ENCODE results near the gene PFKFB1.

PFKFB1 gene

GRCh38 chrX:55011294-55011693 is 17.3 kb upstream of the PFKFB1 start:
- no peak for TF ChIP-seq EZH2phosphoT487 (IDR thresholded peaks at IDR 0.05; ENCODE audit: borderline replicate concordance, low read length)
- TF ChIP-seq CTCF (IDR thresholded peaks at IDR 0.05; ENCODE audit: low read depth, low read length, poor library complexity, severe bottlenecking) = peak; percentile 33
- H3K79me2 ChIP-seq (ENCODE audit: control insufficient read depth, low read length) = no peaks in the 10 kb centered on the region
- H3K4me1 ChIP-seq (ENCODE audit: control insufficient read depth, low read length) = no peaks in the 10 kb centered on the region
- H3K36me3 ChIP-seq (ENCODE audit: control insufficient read depth, low read length) = no peaks in the 10 kb centered on the region; the same call in none of the 2 replicates
- no peaks in the 10 kb centered on the region for H3K9me2 ChIP-seq (replicated peaks; ENCODE audit: control insufficient read depth, low read length)
- H3K9me3 ChIP-seq (ENCODE audit: control insufficient read depth, insufficient read depth, low read length) = no peaks in the 10 kb centered on the region
- no peaks in the 10 kb centered on the region for H4K20me1 ChIP-seq (ENCODE audit: control insufficient read depth, insufficient read depth, low read depth, low read length)
- no peak overlapping the region for H3K4me2 ChIP-seq (ENCODE audit: low read length)
- no peak overlapping the region for H3K4me3 ChIP-seq (ENCODE audit: low read length)
- no peak overlapping the region for H3K27ac ChIP-seq (ENCODE audit: low read depth, low read length)
- no peaks in the 10 kb centered on the region for H3F3A ChIP-seq (ENCODE audit: control insufficient read depth, insufficient read depth)
- H3K27me3 ChIP-seq (ENCODE audit: control insufficient read depth, low read length) = no peaks in the 10 kb centered on the region

GRCh38 chrX:55008571-55009358 is 14.8 kb upstream of the PFKFB1 start:
- H3F3A ChIP-seq (ENCODE audit: control insufficient read depth, insufficient read depth) = no peaks in the 10 kb centered on the region
- no peak overlapping the region for H3K4me2 ChIP-seq (ENCODE audit: low read length)
- no peak overlapping the region for H3K27ac ChIP-seq (ENCODE audit: low read depth, low read length)
- H3K36me3 ChIP-seq (ENCODE audit: control insufficient read depth, low read length) = peaks cover 22% of the 10 kb centered on the region
- no peaks in the 10 kb centered on the region for H3K9me3 ChIP-seq (ENCODE audit: control insufficient read depth, insufficient read depth, low read length)
- no peak overlapping the region for H3K4me3 ChIP-seq (ENCODE audit: low read length)
- H3K4me1 ChIP-seq (ENCODE audit: control insufficient read depth, low read length) = no peaks in the 10 kb centered on the region
- no peaks in the 10 kb centered on the region for H4K20me1 ChIP-seq (ENCODE audit: control insufficient read depth, insufficient read depth, low read depth, low read length)
- no peaks in the 10 kb centered on the region for H3K79me2 ChIP-seq (ENCODE audit: control insufficient read depth, low read length)
- TF ChIP-seq EZH2phosphoT487 (IDR thresholded peaks at IDR 0.05; ENCODE audit: borderline replicate concordance, low read length) (no peak), CTCF (IDR thresholded peaks at IDR 0.05; ENCODE audit: low read depth, low read length, poor library complexity, severe bottlenecking) (no peak)
- no peaks in the 10 kb centered on the region for H3K9me2 ChIP-seq (replicated peaks; ENCODE audit: control insufficient read depth, low read length)
- H3K27me3 ChIP-seq (ENCODE audit: control insufficient read depth, low read length) = no peaks in the 10 kb centered on the region

- H3K4me1 ChIP-seq (ENCODE audit: control insufficient read depth, low read length) = no peaks in the 10 kb centered on the region
- no peaks in the 10 kb centered on the region for H3F3A ChIP-seq (ENCODE audit: control insufficient read depth, insufficient read depth)
- H3K36me3 ChIP-seq (ENCODE audit: control insufficient read depth, low read length) = peaks cover 33% of the 10 kb centered on the region
- H3K27me3 ChIP-seq (ENCODE audit: control insufficient read depth, low read length) = no peaks in the 10 kb centered on the region
- H3K9me3 ChIP-seq (ENCODE audit: control insufficient read depth, insufficient read depth, low read length) = no peaks in the 10 kb centered on the region
- no peak overlapping the region for H3K27ac ChIP-seq (ENCODE audit: low read depth, low read length)
- no peaks in the 10 kb centered on the region for H4K20me1 ChIP-seq (ENCODE audit: control insufficient read depth, insufficient read depth, low read depth, low read length)
- no peaks in the 10 kb centered on the region for H3K79me2 ChIP-seq (ENCODE audit: control insufficient read depth, low read length)
- no peaks in the 10 kb centered on the region for H3K9me2 ChIP-seq (replicated peaks; ENCODE audit: control insufficient read depth, low read length)
- H3K4me3 ChIP-seq (ENCODE audit: low read length) = no peak overlapping the region
- no peak overlapping the region for H3K4me2 ChIP-seq (ENCODE audit: low read length)
- TF ChIP-seq CTCF (IDR thresholded peaks at IDR 0.05; ENCODE audit: low read depth, low read length, poor library complexity, severe bottlenecking) (no peak), EZH2phosphoT487 (IDR thresholded peaks at IDR 0.05; ENCODE audit: borderline replicate concordance, low read length) (no peak)
Observed at GRCh38 chrX:55007656-55008055, 13.7 kb upstream of the PFKFB1 start.
